NAMALWA (cell line): ENCODE results near the gene GLUD1.
"Not testable (repeated sequence)": the region's sequence is repeated elsewhere in the genome, so short reads cannot be mapped to it uniquely, and the experiment has no call there.

Experiments used
- DNase-seq: peaks from one replicate; pipeline ENCODE4 v3.0.0-alpha.2; 2015; ENCODE audit warnings: low spot score

The GLUD1 gene

GRCh38 chr10:87089746-87090145, 4.9 kb downstream of the GLUD1 start:
- no peak for DNase-seq

- DNase-seq, result no peak
Measured at GRCh38 chr10:87085537-87085936, 9.1 kb downstream of the GLUD1 start.

DNA sequence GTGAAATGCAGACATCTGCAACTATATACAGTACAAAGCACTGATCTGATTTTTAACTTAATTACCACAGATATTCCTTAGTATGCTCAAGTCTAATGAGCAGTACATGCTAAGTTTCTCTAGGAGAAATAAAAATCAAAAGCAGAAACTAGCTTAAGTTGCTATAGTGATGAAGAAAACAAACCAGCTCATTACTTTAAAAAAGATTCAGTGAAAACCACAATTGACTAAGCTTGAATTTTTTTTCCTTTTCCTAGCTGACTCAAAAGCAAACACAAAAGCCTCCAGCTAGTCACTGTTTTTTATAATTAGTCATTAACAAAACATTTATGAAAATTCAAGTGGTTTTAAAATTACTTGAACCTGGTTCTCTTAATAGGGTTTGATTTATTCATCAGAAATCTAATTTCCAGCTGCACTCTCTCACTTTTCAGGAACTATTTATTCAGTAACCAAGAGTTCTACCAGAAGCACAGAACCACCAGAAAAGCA, 10.3 kb downstream of the GLUD1 start:
- DNase-seq, result not testable (repeated sequence)

DNA sequence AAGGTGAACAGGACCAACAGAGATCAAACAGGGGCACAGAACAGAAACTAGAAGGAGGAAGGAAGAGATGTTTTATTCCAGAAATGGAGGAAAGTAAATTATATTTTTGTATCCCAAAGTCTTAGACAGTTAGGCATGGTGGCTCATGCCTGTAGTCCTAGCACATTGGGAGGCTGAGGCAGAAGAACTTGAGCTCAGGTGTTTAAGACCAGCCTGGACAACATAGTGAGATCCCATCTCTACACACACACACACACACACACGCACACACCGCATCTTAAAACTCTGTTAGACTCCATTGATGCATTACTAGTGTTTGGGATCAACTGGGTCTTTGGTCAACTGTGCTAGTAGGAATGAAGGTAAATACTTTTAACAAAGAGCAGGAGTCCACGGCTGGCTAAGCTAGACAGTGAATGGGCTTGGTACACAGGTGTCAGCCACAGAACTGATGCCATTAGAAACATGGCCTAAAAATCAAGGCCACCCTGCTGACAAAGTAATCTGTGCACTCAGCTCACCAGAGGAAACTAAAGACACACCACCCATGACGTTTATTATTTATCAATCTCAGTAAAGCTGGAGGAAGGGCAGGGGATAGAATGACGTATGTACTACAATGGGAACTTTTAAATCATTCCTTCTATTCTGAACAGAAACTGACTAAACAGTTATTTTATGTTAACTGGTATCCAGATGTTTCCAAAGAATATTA, 10.9 kb downstream of the GLUD1 start:
- not testable (repeated sequence) for DNase-seq

GRCh38 chr10:87082219-87082618, 12.4 kb downstream of the GLUD1 start:
- DNase-seq, result not testable (repeated sequence)

DNA sequence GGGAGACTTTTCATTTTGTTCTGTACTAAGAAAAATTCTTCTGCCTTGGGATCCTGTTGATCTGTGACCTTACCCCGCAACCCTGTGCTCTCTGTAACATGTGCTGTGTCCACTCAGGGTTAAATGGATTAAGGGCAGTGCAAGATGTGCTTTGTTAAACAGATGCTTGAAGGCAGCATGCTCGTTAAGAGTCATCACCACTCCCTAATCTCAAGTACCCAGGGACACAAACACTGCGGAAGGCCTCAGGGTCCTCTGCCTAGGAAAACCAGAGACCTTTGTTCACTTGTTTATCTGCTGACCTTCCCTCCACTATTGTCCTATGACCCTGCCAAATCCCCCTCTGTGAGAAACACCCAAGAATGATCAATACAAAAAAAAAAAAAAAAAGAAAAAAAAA, 13.1 kb downstream of the GLUD1 start:
- not testable (repeated sequence) for DNase-seq

GRCh38 chr10:87080621-87081020, 14.0 kb downstream of the GLUD1 start:
- DNase-seq, result not testable (repeated sequence)

- DNase-seq, result no peak
Measured at GRCh38 chr10:87079106-87079836, 15.4 kb downstream of the GLUD1 start.

DNA sequence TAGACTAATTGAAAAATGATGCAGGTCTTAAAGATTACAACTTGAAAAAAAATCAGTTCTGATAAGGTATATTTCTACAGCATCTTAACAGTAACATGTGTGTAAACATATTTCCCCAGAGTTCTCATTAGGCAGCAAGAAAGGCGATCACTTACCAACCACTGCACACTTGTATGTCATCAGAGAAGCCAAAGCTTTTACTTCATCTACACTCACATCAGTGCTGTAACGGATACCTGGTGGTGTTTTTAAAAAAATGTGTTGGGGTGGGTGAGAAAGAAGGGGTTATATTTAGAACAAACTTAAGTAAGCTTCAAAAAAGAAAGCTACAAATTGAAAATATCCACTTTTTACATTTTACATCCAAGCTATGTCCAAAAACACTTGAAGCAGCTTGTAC, 18.2 kb downstream of the GLUD1 start:
- not testable (repeated sequence) for DNase-seq

DNA sequence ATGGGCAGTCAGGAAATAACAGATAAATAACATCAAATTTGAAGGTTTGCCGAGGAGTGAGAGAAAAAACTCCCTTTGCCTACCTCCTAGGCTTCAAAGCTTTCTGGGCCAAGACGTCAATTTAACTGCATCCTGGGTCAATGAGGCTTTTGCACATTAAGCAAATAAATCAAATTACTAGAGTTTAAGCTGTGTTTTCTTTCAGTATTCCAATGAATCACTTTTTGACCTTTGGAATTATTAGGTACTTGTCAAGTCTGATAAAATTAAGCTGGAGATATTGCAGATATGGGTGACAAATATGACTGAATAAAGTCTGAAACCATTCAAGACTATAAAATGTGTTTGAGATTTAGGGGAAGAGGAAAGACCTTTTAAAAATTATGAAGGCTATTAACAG, 22.2 kb downstream of the GLUD1 start:
- no peak for DNase-seq

GRCh38 chr10:87068281-87068680, 26.4 kb downstream of the GLUD1 start:
- DNase-seq, result no peak

- no peak for DNase-seq
Measured at GRCh38 chr10:87066865-87067264, 27.8 kb downstream of the GLUD1 start.

GRCh38 chr10:87066178-87066577, 28.5 kb downstream of the GLUD1 start:
- no peak for DNase-seq

DNA sequence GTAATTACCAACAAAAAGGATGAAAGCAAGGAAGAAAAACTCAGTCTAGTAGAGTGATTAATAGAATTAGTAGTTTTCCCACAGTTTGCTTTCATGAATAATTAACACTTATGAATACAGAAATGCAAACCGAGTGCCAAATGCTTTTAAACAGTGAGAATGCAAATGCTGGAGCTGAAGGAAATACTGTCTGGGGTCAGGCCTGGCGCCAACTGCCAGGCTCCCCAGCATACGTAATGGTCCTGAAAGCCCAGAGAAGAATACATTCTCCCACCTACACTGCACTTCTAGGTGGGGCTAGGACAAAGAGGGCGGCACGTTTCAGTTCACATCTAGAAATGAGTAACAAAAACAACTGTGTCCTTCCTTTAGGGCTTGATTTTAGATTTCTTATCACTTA, 30.0 kb downstream of the GLUD1 start:
- DNase-seq, result no peak

DNA sequence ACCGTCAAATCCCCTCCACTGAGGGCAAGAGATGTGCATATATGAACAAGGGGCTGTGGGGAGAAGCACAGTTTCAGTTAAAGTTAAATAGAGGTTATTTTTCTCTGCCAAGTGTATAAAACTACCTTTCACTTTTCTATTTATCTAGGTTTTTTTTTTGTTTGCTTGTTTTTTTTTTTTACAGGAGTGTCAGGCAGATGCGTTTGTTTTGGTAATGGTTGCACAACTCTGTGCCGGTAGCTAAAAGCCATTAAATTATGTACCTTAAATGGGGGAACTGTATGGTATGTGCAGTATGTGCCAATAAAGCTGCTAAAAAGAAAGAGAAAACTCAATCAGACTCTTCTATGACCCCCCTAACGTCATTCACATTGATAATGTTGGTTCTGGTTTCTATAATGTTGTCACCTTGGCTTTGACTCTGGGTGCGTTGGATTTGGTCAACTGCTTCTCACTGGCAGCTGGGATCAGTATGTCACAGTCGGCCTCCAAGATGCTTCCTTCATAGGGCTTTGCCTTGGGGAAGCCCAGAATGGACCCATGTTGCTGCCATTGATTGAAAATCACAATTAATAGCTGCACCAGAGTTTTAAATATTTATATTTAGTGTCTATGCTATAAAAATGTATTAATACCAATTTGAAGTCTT, 34.2 kb downstream of the GLUD1 start:
- DNase-seq, result no peak

DNA sequence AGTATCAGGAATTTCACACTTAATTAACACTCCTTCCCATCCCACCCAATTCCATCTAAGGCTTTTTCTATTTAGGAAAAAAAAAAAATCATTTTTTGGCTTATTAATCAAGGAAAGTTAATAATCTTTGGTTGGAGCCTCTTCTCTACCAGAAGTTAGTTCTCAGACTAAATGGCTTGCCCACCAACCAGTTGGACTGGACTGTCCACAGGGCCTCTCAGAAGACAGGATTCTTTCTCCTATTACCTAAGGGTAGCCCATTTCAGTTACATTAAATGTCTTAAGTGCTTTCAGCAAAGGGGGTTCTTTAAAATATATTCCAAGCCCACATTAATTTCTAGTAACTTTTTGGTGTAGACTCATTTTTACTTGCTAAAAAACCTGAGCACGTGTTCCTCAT, 35.2 kb downstream of the GLUD1 start:
- no peak for DNase-seq

- DNase-seq, result no peak
Measured at GRCh38 chr10:87058171-87058570, 36.5 kb downstream of the GLUD1 start.

DNA sequence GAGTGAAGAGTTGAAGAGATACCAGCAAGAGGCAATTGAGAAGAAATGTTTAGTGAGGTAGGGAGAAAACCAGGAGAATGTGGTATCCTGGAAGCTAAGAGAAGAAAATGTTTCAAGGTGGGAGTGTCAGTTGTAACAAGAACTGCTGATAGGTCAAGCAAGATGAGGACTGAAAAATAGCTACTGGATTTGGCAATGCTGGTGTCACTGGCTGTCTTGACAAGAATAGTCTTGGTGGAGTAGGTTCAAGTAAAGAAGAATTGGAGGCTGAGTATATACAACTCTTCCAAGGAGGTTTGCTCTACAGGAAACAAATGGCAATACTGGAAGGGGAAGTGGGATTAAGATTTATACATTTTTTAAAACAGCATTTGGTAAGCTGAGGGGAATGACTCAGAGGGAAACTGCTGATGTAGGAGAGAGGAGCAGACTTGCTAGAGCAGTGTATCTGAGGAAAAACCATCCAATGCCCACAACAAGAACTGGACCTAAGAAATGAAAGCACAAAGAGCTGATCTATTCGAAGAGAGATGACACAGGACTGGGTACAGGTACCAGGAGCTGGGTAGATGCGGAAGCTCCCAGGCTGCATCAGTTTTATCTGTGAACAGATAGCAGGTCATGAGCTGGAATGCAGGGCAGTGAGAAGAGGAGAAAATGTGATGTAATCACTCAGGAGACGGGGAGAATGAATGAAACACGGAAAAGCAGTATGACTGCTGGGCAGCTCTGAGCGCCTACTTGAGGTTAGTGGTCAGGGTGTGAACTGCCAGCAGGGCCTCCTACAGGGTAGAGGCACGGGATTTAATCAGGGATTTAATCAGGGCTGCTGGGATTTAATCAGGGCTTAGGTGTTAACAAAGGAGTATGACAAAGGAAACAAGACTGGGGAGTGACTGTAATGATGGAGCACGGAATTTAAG, 40.0 kb downstream of the GLUD1 start:
- no peak for DNase-seq

DNA sequence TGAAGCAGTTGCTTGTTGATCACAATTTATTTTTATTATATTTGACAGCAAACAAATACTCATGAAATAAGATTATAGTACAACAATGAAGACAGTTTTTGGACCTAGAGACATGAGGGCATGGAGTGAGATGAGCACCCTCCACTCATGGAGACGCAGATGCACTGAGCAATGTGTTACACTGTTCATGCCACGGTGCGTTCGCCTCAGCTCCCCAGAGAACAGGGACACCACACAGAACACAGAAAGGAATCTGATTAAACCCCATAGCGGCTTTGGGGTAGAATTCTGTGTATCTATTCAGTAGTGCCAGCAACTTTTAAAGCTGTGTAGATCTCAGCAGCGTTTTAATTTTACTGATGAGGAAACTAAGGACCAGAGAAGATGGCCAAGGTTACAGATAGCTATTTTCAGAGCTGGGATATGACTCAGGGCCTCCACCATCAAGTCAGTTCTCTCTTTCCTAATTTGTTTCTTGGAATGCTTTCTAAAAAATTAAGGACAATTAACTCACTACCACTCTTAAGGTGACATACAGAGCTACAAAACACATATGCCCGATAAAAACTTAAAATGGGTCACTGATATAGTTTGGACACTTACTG, 41.0 kb downstream of the GLUD1 start:
- no peak for DNase-seq

DNA sequence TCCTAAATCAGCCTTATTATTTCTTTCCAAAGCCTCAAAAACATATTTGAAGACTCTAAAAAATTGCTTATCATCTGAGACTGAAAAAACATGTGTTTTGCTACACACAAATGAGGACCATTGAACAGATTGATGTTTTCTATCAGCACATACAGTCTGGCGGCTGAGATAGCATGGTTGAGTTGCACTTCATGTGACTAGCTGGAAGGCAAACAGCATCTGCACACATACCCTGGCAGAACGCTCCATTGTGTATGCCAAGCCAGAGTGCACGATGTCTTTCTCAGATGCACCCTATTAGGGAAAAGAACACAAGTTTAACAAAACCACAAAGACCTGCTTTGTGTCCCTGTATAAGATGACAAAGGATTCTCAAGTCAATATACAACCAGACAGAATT, 41.5 kb downstream of the GLUD1 start:
- no peak for DNase-seq

DNA sequence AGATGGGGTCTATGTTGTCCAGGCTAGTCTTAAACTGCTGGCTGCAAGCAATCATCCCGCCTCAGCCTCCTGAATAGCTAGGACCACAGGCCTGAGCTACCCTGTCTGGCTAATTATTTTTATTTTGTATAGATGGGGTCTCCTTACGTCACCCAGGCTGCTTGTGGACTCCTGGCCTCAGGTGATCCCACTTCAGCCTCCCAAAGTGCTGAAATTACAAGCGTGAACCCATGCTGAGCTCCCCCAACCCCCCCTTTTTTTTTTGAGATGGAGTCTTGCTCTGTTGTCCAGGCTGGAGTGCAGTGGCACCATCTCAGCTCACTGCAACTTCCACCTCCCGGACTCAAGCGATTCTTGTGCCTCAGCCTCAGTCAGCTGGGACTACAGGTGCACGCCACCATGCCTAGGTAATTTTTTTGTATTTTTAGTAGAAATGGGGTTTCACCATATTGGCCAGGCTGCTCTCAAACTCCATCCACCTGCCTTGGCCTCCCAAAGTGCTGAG, 49.2 kb downstream of the GLUD1 start:
- DNase-seq, result no peak
